B cell (primary cell): ENCODE measurements around the gene CCDC192.

Experiments used
- EZH2 ChIP-seq: IDR thresholded peaks from 2 replicates; pipeline ENCODE4 v1.6.1; 2012; ENCODE audit warnings: borderline replicate concordance, low read depth, mild to moderate bottlenecking, moderate library complexity, low read length; ENCODE audit not compliant: insufficient read depth, poor library complexity, severe bottlenecking
- TF ChIP-seq, protein P1 (sequence below): fragments of 200-600 bp; IDR thresholded peaks from one replicate; pipeline ENCODE4 v1.8.0; 2022; ENCODE audit warnings: antibody characterized with exemption, mild to moderate bottlenecking

DNA sequence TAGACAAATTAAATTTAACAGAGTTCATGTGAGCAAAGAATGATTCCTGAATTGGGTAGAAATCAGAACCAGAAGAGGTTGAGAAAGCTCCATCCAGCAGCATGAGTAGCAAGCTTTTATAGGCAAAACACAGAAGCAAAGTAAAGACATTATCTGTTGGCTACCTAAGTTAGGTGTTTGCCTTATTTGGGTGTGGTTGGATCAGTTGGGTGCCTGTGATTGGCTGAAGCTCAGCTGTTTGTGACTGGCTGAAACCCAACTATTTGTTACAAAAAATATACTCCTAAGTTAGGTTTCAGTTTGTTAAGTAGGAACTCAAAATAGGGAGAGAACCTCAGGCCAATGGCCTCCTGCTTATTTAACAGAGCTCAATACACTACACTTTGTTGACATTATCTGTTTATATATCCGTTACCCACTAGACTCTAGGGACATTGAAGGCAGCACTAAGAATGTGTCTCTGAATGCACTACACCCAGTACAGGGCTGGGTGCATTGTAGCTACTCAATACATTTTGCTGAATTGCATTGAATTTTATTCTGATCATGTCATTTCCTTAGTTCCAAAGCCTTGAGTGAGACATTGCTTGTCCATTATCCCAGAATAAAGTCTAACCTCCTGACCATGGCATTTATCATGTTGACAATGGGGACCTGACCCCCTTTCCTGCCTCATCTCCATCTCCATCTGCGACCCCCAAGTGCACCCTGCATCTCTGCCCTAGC, 98.7 kb downstream of the CCDC192 start:
- TF ChIP-seq, protein P1, sequence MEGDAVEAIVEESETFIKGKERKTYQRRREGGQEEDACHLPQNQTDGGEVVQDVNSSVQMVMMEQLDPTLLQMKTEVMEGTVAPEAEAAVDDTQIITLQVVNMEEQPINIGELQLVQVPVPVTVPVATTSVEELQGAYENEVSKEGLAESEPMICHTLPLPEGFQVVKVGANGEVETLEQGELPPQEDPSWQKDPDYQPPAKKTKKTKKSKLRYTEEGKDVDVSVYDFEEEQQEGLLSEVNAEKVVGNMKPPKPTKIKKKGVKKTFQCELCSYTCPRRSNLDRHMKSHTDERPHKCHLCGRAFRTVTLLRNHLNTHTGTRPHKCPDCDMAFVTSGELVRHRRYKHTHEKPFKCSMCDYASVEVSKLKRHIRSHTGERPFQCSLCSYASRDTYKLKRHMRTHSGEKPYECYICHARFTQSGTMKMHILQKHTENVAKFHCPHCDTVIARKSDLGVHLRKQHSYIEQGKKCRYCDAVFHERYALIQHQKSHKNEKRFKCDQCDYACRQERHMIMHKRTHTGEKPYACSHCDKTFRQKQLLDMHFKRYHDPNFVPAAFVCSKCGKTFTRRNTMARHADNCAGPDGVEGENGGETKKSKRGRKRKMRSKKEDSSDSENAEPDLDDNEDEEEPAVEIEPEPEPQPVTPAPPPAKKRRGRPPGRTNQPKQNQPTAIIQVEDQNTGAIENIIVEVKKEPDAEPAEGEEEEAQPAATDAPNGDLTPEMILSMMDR, result no peak
- no peak for TF ChIP-seq EZH2
